K562 treated with DMSO at 1 percent for 24 hours (cell line): Measurements from ENCODE around the gene FAM162B. TPM values are rescaled to one million over a fixed set of nuclear protein-coding genes. Genes with fewer than 3 reads are reported as not detected.

Experiments used
- total RNA-seq: library from RNA; unstranded; fragments of 300-600 nt; gene quantifications from 2 replicates; pipeline ENCODE4 v1.2.3, GENCODE V29; 2022; ENCODE audit warnings: low read depth; ENCODE audit not compliant: insufficient read depth

Gene FAM162B
- total RNA-seq, result not detected in 2 replicates

GRCh38 chr6:116764961-116765841 lies at the start of gene FAM162B:
TSS of gene FAM162B (minus strand) at chr6:116765719. CDS start at chr6:116765576, 143 bp downstream.

Other genes starting within 250 kb of the FAM162B start
- not detected in 2 replicates for gene TRAPPC3L, start 220.0 kb downstream of the FAM162B start, total RNA-seq
- not detected in 2 replicates for gene CALHM4, start 212.0 kb downstream of the FAM162B start, total RNA-seq
- 19.2 and 22.2 TPM in 2 replicates for gene RWDD1, start 194.2 kb downstream of the FAM162B start, total RNA-seq
- not detected in 2 replicates for gene RSPH4A, start 149.2 kb downstream of the FAM162B start, total RNA-seq
- 12.0 and 12.7 TPM in 2 replicates for gene ZUP1, start 97.0 kb downstream of the FAM162B start, total RNA-seq
- gene KPNA5, start 84.5 kb downstream of the FAM162B start, total RNA-seq, result 2.3 and 3.2 TPM in 2 replicates
- gene GPRC6A, start 63.4 kb upstream of the FAM162B start, total RNA-seq, result not detected in 2 replicates
- gene RFX6, start 111.5 kb upstream of the FAM162B start, total RNA-seq, result not detected in 2 replicates